B cell (primary cell): Measurements from ENCODE around the gene SLC16A12. TPM values are rescaled to one million over a fixed set of nuclear protein-coding genes. Genes with fewer than 3 reads are reported as not detected.
"Not testable (repeated sequence)": the region's sequence is repeated elsewhere in the genome, so short reads cannot be mapped to it uniquely, and the experiment has no call there.

Source experiments
- ATAC-seq: fragments of 200-7000 bp; cut with Tn5 transposase; one replicate; pipeline ENCODE4 v1.10.0; 2021; ENCODE audit warnings: low read depth, mild to moderate bottlenecking, moderate number of reproducible peaks, moderate library complexity
- CTCF ChIA-PET: fragments of 350-600 bp; sonication (Branson Sonifier 250); formaldehyde crosslinking; loops from one replicate; lab custom pipeline; 2021; ENCODE audit warnings: antibody characterized with exemption, inconsistent platforms; lab: Charles Lee
- POLR2A ChIA-PET: fragments of 350-600 bp; sonication (Branson Sonifier 250); formaldehyde crosslinking; loops from one replicate; lab custom pipeline; 2021; ENCODE audit warnings: antibody characterized with exemption; lab: Charles Lee
- DNase-seq: peaks from one replicate; pipeline ENCODE4 v3.0.0; 2013
- H2AFZ ChIP-seq: 2 replicates; pipeline ENCODE4 v1.6.1; 2012; ENCODE audit warnings: mild to moderate bottlenecking, low read depth, low read length; ENCODE audit not compliant: insufficient read depth, poor library complexity, severe bottlenecking
- H3K27ac ChIP-seq, 2 donors: 1 replicate in 1 of 2; 2 replicates in 1 of 2; pipeline ENCODE4 v1.5.1; 2012 to 2013; ENCODE audit warnings: low read length in 2 of 2, mild to moderate bottlenecking in 2 of 2, moderate library complexity in 1 of 2
- H3K27me3 ChIP-seq, 4 experiments: fragments of 200-600 bp in 1 of 4; sonication (generic) in 1 of 4; replicated peaks in 1 of 4; 1 replicate in 2 of 4; 2 replicates in 2 of 4; pipeline versions ENCODE4 v1.6.1 to v1.7.0; 2013 to 2016; ENCODE audit warnings: low read length in 3 of 4, mild to moderate bottlenecking in 2 of 4, mixed read lengths in 1 of 4, moderate library complexity in 1 of 4; ENCODE audit not compliant: insufficient read depth in 4 of 4, control insufficient read depth in 3 of 4; ENCODE audit errors: control extremely low read depth in 1 of 4
- H3K36me3 ChIP-seq, 2 experiments: replicated peaks in 1 of 2; 1 replicate in 1 of 2; 2 replicates in 1 of 2; pipeline versions ENCODE4 v1.6.1 to v1.7.1; 2013; ENCODE audit warnings: low read length in 1 of 2; ENCODE audit not compliant: insufficient read depth in 2 of 2, control insufficient read depth in 1 of 2; ENCODE audit errors: control extremely low read depth in 1 of 2, extremely low read depth in 1 of 2
- H3K4me1 ChIP-seq, 2 donors: fragments of 200-600 bp in 1 of 2; sonication (generic) in 1 of 2; 1 replicate in 1 of 2; 2 replicates in 1 of 2; pipeline versions ENCODE4 v1.5.1 to v1.6.1; 2013 to 2017; ENCODE audit warnings: low read length in 2 of 2; ENCODE audit not compliant: control insufficient read depth in 2 of 2, insufficient read depth in 2 of 2
- H3K4me2 ChIP-seq: replicated peaks from 2 replicates; pipeline ENCODE3; 2012; ENCODE audit warnings: mild to moderate bottlenecking, low read depth, low read length; ENCODE audit not compliant: poor library complexity, severe bottlenecking
- H3K4me3 ChIP-seq, 5 experiments: fragments of 200-600 bp in 1 of 5; sonication (generic) in 1 of 5; 1 replicate in 3 of 5; 2 replicates in 2 of 5; pipeline versions ENCODE4 v1.5.1 to v1.7.0; 2011 to 2016; ENCODE audit warnings: low read length in 4 of 5, mild to moderate bottlenecking in 4 of 5, low read depth in 2 of 5, control low read depth in 1 of 5, moderate library complexity in 1 of 5; ENCODE audit not compliant: insufficient read depth in 1 of 5; ENCODE audit errors: control extremely low read depth in 1 of 5, extremely low read depth in 1 of 5
- H3K79me2 ChIP-seq: fragments of 200-600 bp; sonication (generic); one replicate; pipeline ENCODE4 v1.6.0; 2016; ENCODE audit warnings: low read length; ENCODE audit not compliant: control insufficient read depth, insufficient read depth
- H3K9ac ChIP-seq: fragments of 200-600 bp; sonication (generic); 2 replicates; pipeline ENCODE4 v1.6.1; 2017; ENCODE audit warnings: mild to moderate bottlenecking, low read length, moderate library complexity
- H3K9me3 ChIP-seq, 3 donors: one replicate each; pipeline versions ENCODE4 v1.6.1 to v1.7.1; 2013; ENCODE audit warnings: low read length in 2 of 3; ENCODE audit not compliant: control insufficient read depth in 2 of 3, insufficient read depth in 1 of 3; ENCODE audit errors: control extremely low read depth in 1 of 3
- H4K20me1 ChIP-seq: 2 replicates; pipeline ENCODE4 v1.6.0; 2012; ENCODE audit warnings: mild to moderate bottlenecking, low read length; ENCODE audit not compliant: insufficient read depth, control insufficient read depth, poor library complexity, severe bottlenecking
- H3K27ac Mint-ChIP-seq: one replicate; pipeline ENCODE4 v1.8.0; 2021; ENCODE audit warnings: mixed read lengths
- H3K27me3 Mint-ChIP-seq: one replicate; pipeline ENCODE4 v1.8.0; 2021; ENCODE audit warnings: mixed read lengths
- H3K4me1 Mint-ChIP-seq: one replicate; pipeline ENCODE4 v1.8.0; 2021; ENCODE audit warnings: mixed read lengths
- H3K4me3 Mint-ChIP-seq: one replicate; pipeline ENCODE4 v1.8.0; 2021; ENCODE audit warnings: mixed read lengths
- H3K9me3 Mint-ChIP-seq: one replicate; pipeline ENCODE4 v1.8.0; 2022; ENCODE audit warnings: mixed read lengths; ENCODE audit not compliant: insufficient read depth
- EZH2 ChIP-seq: IDR thresholded peaks from 2 replicates; pipeline ENCODE4 v1.6.1; 2012; ENCODE audit warnings: borderline replicate concordance, low read depth, mild to moderate bottlenecking, moderate library complexity, low read length; ENCODE audit not compliant: insufficient read depth, poor library complexity, severe bottlenecking
- WGBS: methylation state at CpG from one replicate; pipeline ENCODE4 v1.1.5; 2013; ENCODE audit warnings: missing lambda C conversion rate; ENCODE audit not compliant: insufficient coverage; 5-methylcytosine and 5-hydroxymethylcytosine counted together
- intact Hi-C: fragments of 100-400 bp; cut with micrococcal nuclease; formaldehyde crosslinking; loops from one replicate; pipeline ENCODE4 v1.10.0; 2022
- polyA plus RNA-seq: library from polyadenylated mRNA; depleted of rRNA; stranded (reverse); fragments of >200 nt; gene quantifications from 2 replicates; pipeline ENCODE4 v1.2.3, GENCODE V29; 2012
- total RNA-seq, 2 donors: library from RNA; stranded (reverse); fragments of 120-200 nt in 1 of 2; gene quantifications; 1 replicate in 1 of 2; 2 replicates in 1 of 2; pipeline versions ENCODE4 v1.2.3 to v1.2.4, GENCODE V29; 2013 to 2022
- TF ChIP-seq, protein P1 (sequence below): fragments of 200-600 bp; IDR thresholded peaks from one replicate; pipeline ENCODE4 v1.8.0; 2022; ENCODE audit warnings: antibody characterized with exemption, mild to moderate bottlenecking

Gene SLC16A12
- total and polyA plus RNA-seq, 2 donors (not counting 1 experiment from before 2014, with no cell fraction given) = not detected

DNA sequence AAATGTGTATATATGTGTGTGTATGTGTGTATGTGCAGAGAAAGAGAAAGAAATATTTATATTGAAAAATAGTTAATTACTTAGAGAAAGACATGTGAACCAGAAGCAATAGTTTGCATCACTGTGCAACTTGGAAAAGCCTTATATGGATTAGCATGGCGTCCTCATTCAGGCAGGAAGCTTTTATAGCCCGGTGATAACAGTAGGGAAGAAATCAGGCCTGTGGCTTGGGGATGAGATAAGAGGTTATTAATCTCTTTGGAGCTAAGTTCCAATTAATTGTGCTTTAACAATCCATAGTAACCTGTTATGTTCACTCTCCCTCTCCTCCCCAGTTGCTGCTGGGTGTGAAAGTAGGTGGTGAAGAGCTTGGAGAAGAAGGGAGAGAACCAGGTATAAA, 84.5 kb downstream of the SLC16A12 start:
- no peaks in the 10 kb centered on the region for H3K9me3 ChIP-seq
- H3K4me1 ChIP-seq = peaks cover 0 to 3% of the 10 kb centered on the region in 2 donors
- WGBS = 100% methylated on average over 1 of the region's 2 CpGs
- H3K4me2 ChIP-seq = no peak overlapping the region
- CTCF ChIA-PET = no interaction called here
- ATAC-seq (no peak), DNase-seq (no peak)
- POLR2A ChIA-PET = no interaction called here
- Mint-ChIP-seq H3K4me1 (peaks cover 4% of the 10 kb centered on the region), H3K27ac (no peak overlapping the region), H3K4me3 (no peak overlapping the region), H3K9me3 (no peaks in the 10 kb centered on the region), H3K27me3 (peaks cover 14% of the 10 kb centered on the region)
- H3K27me3 ChIP-seq = peaks cover 0 to 3% (median 0%) of the 10 kb centered on the region in 4 experiments
- no peak overlapping the region for H2AFZ ChIP-seq
- no peaks in the 10 kb centered on the region for H4K20me1 ChIP-seq
- intact Hi-C loops = no loop called here
- no peaks in the 10 kb centered on the region for H3K36me3 ChIP-seq
- H3K79me2 ChIP-seq = no peaks in the 10 kb centered on the region
- no peak overlapping the region for H3K27ac ChIP-seq
- TF ChIP-seq EZH2 = no peak
- TF ChIP-seq, protein P1, sequence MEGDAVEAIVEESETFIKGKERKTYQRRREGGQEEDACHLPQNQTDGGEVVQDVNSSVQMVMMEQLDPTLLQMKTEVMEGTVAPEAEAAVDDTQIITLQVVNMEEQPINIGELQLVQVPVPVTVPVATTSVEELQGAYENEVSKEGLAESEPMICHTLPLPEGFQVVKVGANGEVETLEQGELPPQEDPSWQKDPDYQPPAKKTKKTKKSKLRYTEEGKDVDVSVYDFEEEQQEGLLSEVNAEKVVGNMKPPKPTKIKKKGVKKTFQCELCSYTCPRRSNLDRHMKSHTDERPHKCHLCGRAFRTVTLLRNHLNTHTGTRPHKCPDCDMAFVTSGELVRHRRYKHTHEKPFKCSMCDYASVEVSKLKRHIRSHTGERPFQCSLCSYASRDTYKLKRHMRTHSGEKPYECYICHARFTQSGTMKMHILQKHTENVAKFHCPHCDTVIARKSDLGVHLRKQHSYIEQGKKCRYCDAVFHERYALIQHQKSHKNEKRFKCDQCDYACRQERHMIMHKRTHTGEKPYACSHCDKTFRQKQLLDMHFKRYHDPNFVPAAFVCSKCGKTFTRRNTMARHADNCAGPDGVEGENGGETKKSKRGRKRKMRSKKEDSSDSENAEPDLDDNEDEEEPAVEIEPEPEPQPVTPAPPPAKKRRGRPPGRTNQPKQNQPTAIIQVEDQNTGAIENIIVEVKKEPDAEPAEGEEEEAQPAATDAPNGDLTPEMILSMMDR = no peak
- H3K9ac ChIP-seq = no peak overlapping the region
- no peak overlapping the region for H3K4me3 ChIP-seq

DNA sequence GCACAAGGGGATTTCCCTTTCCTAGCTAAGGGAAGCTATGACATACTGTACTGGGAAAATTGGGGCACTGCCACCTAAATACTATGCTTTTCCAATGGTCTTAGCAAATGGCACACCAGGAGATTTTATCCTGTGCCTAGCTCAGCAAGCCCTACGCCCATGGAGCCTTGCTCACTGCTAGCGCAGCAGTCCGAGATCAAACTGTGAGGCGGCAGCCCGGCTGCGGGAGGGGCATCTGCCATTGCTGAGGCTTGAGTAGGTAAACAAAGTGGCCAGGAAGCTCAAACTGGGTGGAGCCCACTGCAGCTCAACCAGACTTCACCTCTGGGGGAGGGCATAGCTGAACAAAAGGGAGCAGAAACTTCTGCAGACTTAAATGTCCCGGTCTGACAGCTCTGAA, 90.6 kb downstream of the SLC16A12 start:
- H3K79me2 ChIP-seq, H3K4me3 ChIP-seq, POLR2A ChIA-PET, intact Hi-C loops, H3K9ac ChIP-seq, H3K4me1 ChIP-seq, H3K27ac Mint-ChIP-seq, H2AFZ ChIP-seq, H3K9me3 ChIP-seq, H3K36me3 ChIP-seq, H3K9me3 Mint-ChIP-seq, H4K20me1 ChIP-seq, H3K4me3 Mint-ChIP-seq, H3K27ac ChIP-seq, H3K27me3 ChIP-seq, ATAC-seq, H3K4me1 Mint-ChIP-seq, DNase-seq, H3K4me2 ChIP-seq: not testable (repeated sequence)
- peaks cover 35% of the 10 kb centered on the region for H3K27me3 Mint-ChIP-seq
- CTCF ChIA-PET = interaction anchor here (1.2 kb wide), 1 partner anchor 15 kb away, joined by 3 read pairs; no protein-coding TSS in a partner anchor
- 93% methylated on average over 7 of the region's 7 CpGs for WGBS
